ENCODE measurements around the gene BRAF.
A peak's percentile ranks its signal among the peaks of the same experiment; 100 is the strongest.
"Not testable (repeated sequence)": the region's sequence is repeated elsewhere in the genome, so short reads cannot be mapped to it uniquely, and the experiment has no call there.

The BRAF gene

DNA sequence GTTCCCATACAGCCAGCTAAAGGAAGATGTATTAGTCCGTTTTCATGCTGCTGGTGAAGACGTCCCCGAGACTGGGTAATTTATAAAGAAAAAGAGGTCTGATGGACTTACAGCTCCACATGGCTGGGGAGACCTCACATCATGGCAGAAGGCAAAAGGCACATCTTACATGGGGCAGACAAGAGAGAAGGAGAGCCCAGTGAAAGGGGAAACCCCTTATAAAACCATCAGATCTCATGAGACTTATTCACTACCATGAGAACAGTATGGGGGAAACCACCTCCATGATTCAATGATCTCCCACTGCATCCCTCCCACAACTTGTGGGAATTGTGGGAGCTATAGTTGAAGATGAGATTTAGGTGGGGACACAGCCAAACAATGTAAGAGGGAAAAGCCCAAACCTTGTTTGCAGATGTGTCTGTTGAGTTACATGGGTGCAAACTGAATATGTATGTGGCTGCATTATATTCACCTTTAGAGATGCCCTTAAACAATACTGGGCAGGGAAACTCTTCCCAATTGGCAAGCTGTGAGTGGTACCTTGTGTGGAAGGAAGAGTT, 13.1 kb upstream of the BRAF start:
- Histone ChIP-seq H3K27ac (ENCODE audit: low read depth, low read length) (no peak overlapping the region), H3K9ac (ENCODE audit: low read length) (no peak overlapping the region), H3K27me3 (ENCODE audit: control insufficient read depth, insufficient read depth, low read length) (no peaks in the 10 kb centered on the region), H3K4me1 (ENCODE audit: control insufficient read depth, insufficient read depth, low read length) (no peaks in the 10 kb centered on the region), H3K36me3 (ENCODE audit: control insufficient read depth, insufficient read depth, low read length) (no peaks in the 10 kb centered on the region), H3K4me3 (ENCODE audit: low read depth, low read length) (no peak overlapping the region), H3K9me3 (ENCODE audit: control insufficient read depth, insufficient read depth, low read depth, low read length) (no peaks in the 10 kb centered on the region)

DNA sequence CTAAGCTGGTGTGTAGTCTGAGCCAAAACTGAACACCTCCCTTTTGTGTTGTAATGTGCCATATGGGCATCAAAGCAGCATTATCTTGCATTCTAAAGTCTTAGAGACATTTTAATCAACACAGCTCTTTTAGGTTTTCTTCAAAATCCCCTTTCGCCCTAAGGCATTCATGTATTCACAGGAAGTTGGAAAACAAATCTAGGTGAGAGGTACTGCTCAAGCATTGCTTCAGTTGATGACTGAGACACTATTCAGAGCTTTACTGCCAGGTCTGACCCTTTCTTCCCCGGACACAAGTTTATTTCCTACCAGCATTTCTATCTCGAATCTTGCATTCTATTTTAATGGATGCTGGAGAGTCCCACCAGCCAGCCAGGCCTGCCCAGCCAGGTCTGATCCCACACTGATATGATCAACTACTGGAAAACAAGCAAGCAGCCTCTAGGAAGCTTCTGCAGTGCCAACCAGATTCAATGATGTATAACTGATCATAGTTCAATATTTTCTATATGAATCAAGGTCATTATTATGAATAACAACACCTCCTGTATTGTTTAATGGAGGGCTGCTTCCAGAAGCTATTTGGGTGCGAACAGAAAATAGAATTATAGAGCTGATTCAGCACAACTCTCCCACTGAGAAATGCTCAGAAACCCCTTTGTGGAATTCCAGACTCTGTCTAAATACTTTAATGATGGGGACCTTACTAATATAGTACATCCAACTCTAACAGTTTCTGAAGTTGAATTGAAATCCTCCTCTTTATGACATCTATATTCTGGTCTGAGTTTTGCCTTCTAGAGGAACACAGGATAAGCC, 4.0 kb upstream of the BRAF start:
- no peaks in the 10 kb centered on the region for H3K9me3 ChIP-seq (ENCODE audit: control insufficient read depth, insufficient read depth, low read depth, low read length)
- no peak overlapping the region for H3K27ac ChIP-seq (ENCODE audit: low read depth, low read length)
- H3K4me3 ChIP-seq (ENCODE audit: low read depth, low read length) = no peak overlapping the region
- H3K27me3 ChIP-seq (ENCODE audit: control insufficient read depth, insufficient read depth, low read length) = no peaks in the 10 kb centered on the region
- no peak overlapping the region for H3K9ac ChIP-seq (ENCODE audit: low read length)
- H3K36me3 ChIP-seq (ENCODE audit: control insufficient read depth, insufficient read depth, low read length) = no peaks in the 10 kb centered on the region
- no peaks in the 10 kb centered on the region for H3K4me1 ChIP-seq (ENCODE audit: control insufficient read depth, insufficient read depth, low read length)

DNA sequence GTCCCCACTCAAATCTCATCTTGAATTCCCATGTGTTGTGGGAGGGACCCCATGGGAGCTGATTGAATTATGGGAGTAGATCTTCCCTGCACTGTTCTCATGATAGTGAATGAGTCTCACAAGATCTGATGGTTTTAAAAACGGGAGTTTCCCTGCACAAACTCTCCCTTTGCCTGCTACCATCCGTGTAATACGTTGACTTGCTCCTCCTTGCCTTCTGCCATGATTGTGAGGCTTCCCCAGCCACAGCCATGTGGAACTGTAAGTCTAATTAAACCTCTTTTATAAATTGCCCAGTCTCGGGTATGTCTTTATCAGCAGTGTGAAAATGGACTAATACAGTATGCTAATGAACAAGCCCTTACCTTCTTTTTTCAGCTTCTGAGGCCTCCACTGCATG, 3.2 kb upstream of the BRAF start:
- not testable (repeated sequence) for H3K9ac ChIP-seq (ENCODE audit: low read length); H3K4me3 ChIP-seq (ENCODE audit: low read depth, low read length); H3K9me3 ChIP-seq (ENCODE audit: control insufficient read depth, insufficient read depth, low read depth, low read length); H3K36me3 ChIP-seq (ENCODE audit: control insufficient read depth, insufficient read depth, low read length); H3K27ac ChIP-seq (ENCODE audit: low read depth, low read length); H3K4me1 ChIP-seq (ENCODE audit: control insufficient read depth, insufficient read depth, low read length); H3K27me3 ChIP-seq (ENCODE audit: control insufficient read depth, insufficient read depth, low read length)

GRCh38 chr7:140927351-140927750, 2.6 kb upstream of the BRAF start:
- no peak overlapping the region for H3K4me3 ChIP-seq (ENCODE audit: low read depth, low read length)
- no peaks in the 10 kb centered on the region for H3K9me3 ChIP-seq (ENCODE audit: control insufficient read depth, insufficient read depth, low read depth, low read length)
- H3K36me3 ChIP-seq (ENCODE audit: control insufficient read depth, insufficient read depth, low read length) = no peaks in the 10 kb centered on the region
- H3K27ac ChIP-seq (ENCODE audit: low read depth, low read length) = no peak overlapping the region
- H3K27me3 ChIP-seq (ENCODE audit: control insufficient read depth, insufficient read depth, low read length) = no peaks in the 10 kb centered on the region
- H3K4me1 ChIP-seq (ENCODE audit: control insufficient read depth, insufficient read depth, low read length) = no peaks in the 10 kb centered on the region; the same call in 1 of the 2 replicates
- no peak overlapping the region for H3K9ac ChIP-seq (ENCODE audit: low read length)

DNA sequence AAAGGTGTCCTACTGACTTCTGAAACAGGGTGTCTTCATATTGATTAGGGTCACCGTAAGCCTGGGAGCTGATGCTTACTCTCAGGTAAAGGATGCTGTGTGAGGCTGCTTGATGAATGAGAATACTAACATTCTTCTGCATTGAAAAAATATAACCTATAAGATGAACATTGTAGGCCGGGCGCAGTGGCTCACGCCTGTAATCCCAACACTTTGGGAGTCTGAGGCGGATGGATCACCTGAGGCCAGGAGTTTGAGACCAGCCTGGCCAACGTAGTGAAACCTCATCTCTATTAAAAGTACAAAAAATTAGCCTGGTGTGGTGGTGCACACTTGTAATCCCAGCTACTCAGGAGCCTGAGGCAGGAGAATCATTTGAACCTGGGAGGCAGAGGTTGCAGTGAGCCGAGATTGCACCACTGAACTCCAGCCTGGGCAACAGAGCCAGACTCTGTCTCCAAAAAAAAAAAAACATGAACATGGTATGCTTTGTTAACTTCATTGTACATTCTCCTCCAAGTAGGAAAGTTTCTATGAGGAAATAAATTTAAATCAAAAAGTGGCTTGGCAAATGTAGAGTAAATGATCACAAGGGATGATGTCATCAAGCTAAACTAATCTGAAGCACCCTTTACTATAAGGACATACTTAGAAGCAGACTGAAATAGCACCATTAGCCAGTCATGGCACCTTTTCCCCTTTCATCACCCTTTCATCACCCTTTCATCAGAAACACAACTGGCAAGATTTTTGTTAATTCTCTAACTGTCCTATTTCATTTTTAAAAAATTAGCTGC, 1.5 kb upstream of the BRAF start:
- Histone ChIP-seq H3K36me3 (ENCODE audit: control insufficient read depth, insufficient read depth, low read length) (no peaks in the 10 kb centered on the region), H3K4me3 (ENCODE audit: low read depth, low read length) (no peak overlapping the region), H3K27me3 (ENCODE audit: control insufficient read depth, insufficient read depth, low read length) (no peaks in the 10 kb centered on the region), H3K9ac (ENCODE audit: low read length) (no peak overlapping the region), H3K4me1 (ENCODE audit: control insufficient read depth, insufficient read depth, low read length) (no peaks in the 10 kb centered on the region; the same call in 1 of the 2 replicates), H3K9me3 (ENCODE audit: control insufficient read depth, insufficient read depth, low read depth, low read length) (no peaks in the 10 kb centered on the region), H3K27ac (ENCODE audit: low read depth, low read length) (no peak overlapping the region)

DNA sequence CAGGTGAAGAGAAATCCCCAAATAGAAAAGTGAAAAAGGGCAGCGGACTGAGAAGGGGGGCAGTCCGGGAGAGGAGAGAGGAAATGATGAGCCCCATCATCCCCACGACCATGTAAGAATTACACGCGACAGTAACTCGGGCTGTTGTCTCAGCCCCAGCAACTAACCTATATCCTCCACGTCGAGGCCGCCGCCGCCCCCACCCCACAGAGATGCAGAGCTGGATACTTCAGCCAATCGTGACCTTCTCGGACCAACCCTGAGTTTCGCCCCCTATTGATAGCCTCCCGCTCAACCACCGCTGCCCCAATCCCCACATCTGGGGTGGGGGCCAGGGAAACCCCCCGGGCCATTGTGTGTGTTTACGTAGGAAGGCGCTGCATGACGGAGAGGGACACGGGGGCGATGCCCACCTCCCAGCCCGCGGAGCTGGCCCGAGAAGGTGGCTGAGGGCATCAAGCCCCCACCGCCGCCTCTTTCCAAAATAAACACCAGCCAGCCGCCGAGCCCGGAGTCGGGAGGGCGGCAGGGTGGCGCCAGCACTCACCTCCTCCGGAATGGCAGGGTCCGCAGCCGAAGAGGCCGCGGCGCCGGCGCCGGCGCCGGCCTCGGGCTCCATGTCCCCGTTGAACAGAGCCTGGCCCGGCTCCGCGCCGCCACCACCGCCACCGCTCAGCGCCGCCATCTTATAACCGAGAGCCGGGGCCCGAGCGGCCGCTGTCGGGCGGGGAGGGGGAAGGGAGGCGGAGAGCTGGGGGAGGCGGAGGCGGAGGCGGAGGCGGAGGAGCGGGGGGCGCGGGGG, 509 bp downstream of the BRAF start:
- Histone ChIP-seq H3K27ac (ENCODE audit: low read depth, low read length) (peak overlapping the region; percentile 99), H3K4me3 (ENCODE audit: low read depth, low read length) (peak overlapping the region; percentile 89), H3K9me3 (ENCODE audit: control insufficient read depth, insufficient read depth, low read depth, low read length) (no peaks in the 10 kb centered on the region), H3K4me1 (ENCODE audit: control insufficient read depth, insufficient read depth, low read length) (no peaks in the 10 kb centered on the region; the same call in 1 of the 2 replicates), H3K27me3 (ENCODE audit: control insufficient read depth, insufficient read depth, low read length) (no peaks in the 10 kb centered on the region), H3K36me3 (ENCODE audit: control insufficient read depth, insufficient read depth, low read length) (no peaks in the 10 kb centered on the region), H3K9ac (ENCODE audit: low read length) (peak overlapping the region; percentile 90)

DNA sequence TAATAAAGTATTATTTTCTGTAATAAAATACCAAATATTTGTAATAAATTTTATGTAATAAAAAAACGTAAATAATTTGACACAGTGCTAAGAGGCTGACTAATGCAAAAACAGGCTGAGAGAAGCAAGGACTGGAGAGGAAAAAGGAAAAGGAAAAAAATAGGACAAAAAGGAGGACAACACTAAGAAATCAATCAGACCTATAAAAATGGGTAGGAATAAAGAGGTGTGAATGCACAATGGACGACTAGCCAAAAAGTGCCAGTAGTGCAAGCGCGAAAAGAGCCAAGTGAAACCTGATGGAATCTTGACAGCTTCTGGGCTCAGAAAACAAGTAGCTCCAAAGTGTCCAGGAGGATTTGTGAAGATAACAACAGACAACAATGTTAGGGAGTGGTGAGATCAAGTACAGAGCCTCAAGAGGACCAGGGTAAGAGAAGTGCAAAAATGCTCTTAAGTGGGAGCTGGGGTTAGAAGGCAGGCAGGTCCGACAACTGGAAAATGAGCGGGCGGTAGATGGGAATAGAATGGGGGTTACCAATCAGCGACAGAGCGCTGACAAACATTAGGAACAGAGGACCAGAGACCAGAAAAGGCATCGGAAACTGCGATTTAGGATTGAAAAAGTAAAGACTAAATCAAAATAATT, 1.2 kb downstream of the BRAF start:
- H3K4me1 ChIP-seq (ENCODE audit: control insufficient read depth, insufficient read depth, low read length) = no peaks in the 10 kb centered on the region; the same call in 1 of the 2 replicates
- no peaks in the 10 kb centered on the region for H3K36me3 ChIP-seq (ENCODE audit: control insufficient read depth, insufficient read depth, low read length)
- H3K9me3 ChIP-seq (ENCODE audit: control insufficient read depth, insufficient read depth, low read depth, low read length) = peaks cover 1% of the 10 kb centered on the region; the same call in 1 of the 2 replicates
- no peak overlapping the region for H3K27ac ChIP-seq (ENCODE audit: low read depth, low read length)
- H3K9ac ChIP-seq (ENCODE audit: low read length) = peak overlapping the region; percentile 90
- H3K4me3 ChIP-seq (ENCODE audit: low read depth, low read length) = peak overlapping the region; percentile 89
- no peaks in the 10 kb centered on the region for H3K27me3 ChIP-seq (ENCODE audit: control insufficient read depth, insufficient read depth, low read length)

DNA sequence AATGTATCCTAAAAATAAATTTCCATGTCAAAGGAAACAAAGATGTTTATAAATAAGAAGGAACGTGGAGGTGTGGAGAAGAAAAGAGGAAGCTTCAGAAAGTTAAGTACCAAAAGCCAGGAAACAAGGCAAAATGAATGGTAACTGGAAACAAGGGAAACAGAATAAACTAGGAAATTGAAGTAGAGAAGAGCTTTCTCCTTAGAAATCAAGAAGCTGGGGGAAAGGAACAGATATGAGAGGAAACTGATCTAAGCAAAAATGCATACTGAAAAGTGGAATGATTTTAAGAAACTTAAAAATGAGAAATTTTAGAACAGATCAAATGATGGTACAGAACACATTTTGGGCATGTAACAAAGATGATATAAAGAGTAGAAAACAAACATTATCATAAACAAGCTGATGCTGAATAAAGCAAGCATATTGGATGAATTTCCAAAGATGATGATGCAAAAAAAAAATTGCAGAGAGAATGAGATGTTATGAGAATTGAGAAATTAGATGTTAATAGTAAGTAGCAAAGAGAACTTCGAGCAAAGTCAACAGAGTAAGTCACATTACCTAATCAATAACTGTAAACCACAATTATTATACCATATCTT, 1.9 kb downstream of the BRAF start:
- H3K9ac ChIP-seq (ENCODE audit: low read length) = no peak overlapping the region

DNA sequence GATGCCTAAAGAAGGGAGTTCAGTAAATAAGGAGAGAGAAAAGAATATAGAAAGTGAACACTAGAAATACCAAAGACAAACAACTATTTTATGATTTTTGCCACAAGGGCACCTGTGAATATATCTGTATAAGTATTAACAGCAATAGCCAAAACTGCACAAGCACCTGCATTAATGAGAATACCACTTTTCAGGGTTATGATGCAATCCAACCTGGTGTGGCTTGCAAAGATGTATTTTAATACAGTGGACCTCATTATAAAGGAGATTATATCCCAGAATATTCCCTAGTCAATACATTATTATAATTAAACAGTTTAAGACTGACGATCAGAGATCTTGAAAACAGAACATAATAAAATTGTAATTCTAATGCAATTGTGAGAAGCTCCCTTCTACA, 4.0 kb downstream of the BRAF start:
- Histone ChIP-seq H3K9me3 (ENCODE audit: control insufficient read depth, insufficient read depth, low read depth, low read length) (peaks cover 9% of the 10 kb centered on the region; the same call in 1 of the 2 replicates), H3K27me3 (ENCODE audit: control insufficient read depth, insufficient read depth, low read length) (no peaks in the 10 kb centered on the region), H3K9ac (ENCODE audit: low read length) (no peak overlapping the region), H3K4me3 (ENCODE audit: low read depth, low read length) (no peak overlapping the region), H3K4me1 (ENCODE audit: control insufficient read depth, insufficient read depth, low read length) (no peaks in the 10 kb centered on the region; the same call in 1 of the 2 replicates), H3K36me3 (ENCODE audit: control insufficient read depth, insufficient read depth, low read length) (no peaks in the 10 kb centered on the region), H3K27ac (ENCODE audit: low read depth, low read length) (no peak overlapping the region)

More for the DNA sequence above, 1.9 kb downstream of the BRAF start:
- Histone ChIP-seq H3K4me1 (ENCODE audit: control insufficient read depth, insufficient read depth, low read length) (no peaks in the 10 kb centered on the region; the same call in 1 of the 2 replicates), H3K27me3 (ENCODE audit: control insufficient read depth, insufficient read depth, low read length) (no peaks in the 10 kb centered on the region), H3K9me3 (ENCODE audit: control insufficient read depth, insufficient read depth, low read depth, low read length) (peaks cover 8% of the 10 kb centered on the region; the same call in 1 of the 2 replicates), H3K27ac (ENCODE audit: low read depth, low read length) (no peak overlapping the region), H3K4me3 (ENCODE audit: low read depth, low read length) (peak overlapping the region; percentile 89), H3K36me3 (ENCODE audit: control insufficient read depth, insufficient read depth, low read length) (no peaks in the 10 kb centered on the region)

GRCh38 chr7:140918236-140918635, 6.5 kb downstream of the BRAF start:
- Histone ChIP-seq H3K27ac (ENCODE audit: low read depth, low read length) (no peak overlapping the region), H3K4me1 (ENCODE audit: control insufficient read depth, insufficient read depth, low read length) (peaks cover 6% of the 10 kb centered on the region), H3K27me3 (ENCODE audit: control insufficient read depth, insufficient read depth, low read length) (no peaks in the 10 kb centered on the region; the same call in 1 of the 2 replicates), H3K9me3 (ENCODE audit: control insufficient read depth, insufficient read depth, low read depth, low read length) (peaks cover 9% of the 10 kb centered on the region; the same call in 1 of the 2 replicates), H3K4me3 (ENCODE audit: low read depth, low read length) (no peak overlapping the region), H3K36me3 (ENCODE audit: control insufficient read depth, insufficient read depth, low read length) (no peaks in the 10 kb centered on the region), H3K9ac (ENCODE audit: low read length) (no peak overlapping the region)
